Heart left ventricle (tissue), 16 donors: ENCODE data around the gene SSPN. TPM values are rescaled to one million over a fixed set of nuclear protein-coding genes. Genes with fewer than 3 reads are reported as not detected.
"Not testable (repeated sequence)": the region's sequence is repeated elsewhere in the genome, so short reads cannot be mapped to it uniquely, and the experiment has no call there.

Experiments
- ATAC-seq, 4 donors: fragments of 200-7000 bp; cut with Tn5 transposase; one replicate each; pipeline ENCODE4 v1.9.1; 2020 to 2022; ENCODE audit warnings: moderate library complexity in 4 of 4, mild to moderate bottlenecking in 3 of 4, moderate number of reproducible peaks in 1 of 4
- DNase-seq, 5 donors: peaks; one replicate each; pipeline ENCODE4 v3.0.0-alpha.2; 2020
- H3K27ac ChIP-seq, 12 donors: fragments of 200-600 bp; sonication (generic) in 4 of 12; one replicate each; pipeline versions ENCODE4 v1.5.0 to v1.8.0; 2016 to 2022; ENCODE audit warnings: mild to moderate bottlenecking in 2 of 12
- H3K27me3 ChIP-seq, 9 donors: fragments of 200-600 bp; sonication (generic) in 2 of 9; one replicate each; pipeline versions ENCODE4 v1.5.1 to v1.8.0; 2016 to 2022; ENCODE audit warnings: mild to moderate bottlenecking in 3 of 9
- H3K36me3 ChIP-seq, 9 donors: fragments of 200-600 bp; sonication (generic) in 2 of 9; one replicate each; pipeline versions ENCODE4 v1.5.0 to v1.8.0; 2018 to 2022; ENCODE audit warnings: mild to moderate bottlenecking in 2 of 9
- H3K4me1 ChIP-seq, 12 donors: fragments of 200-600 bp; sonication (generic) in 4 of 12; one replicate each; pipeline versions ENCODE4 v1.5.0 to v1.8.0; 2016 to 2022; ENCODE audit warnings: mild to moderate bottlenecking in 3 of 12
- H3K4me3 ChIP-seq, 12 donors: fragments of 200-600 bp; sonication (generic) in 4 of 12; one replicate each; pipeline versions ENCODE4 v1.5.0 to v1.8.0; 2017 to 2022; ENCODE audit warnings: mild to moderate bottlenecking in 9 of 12, moderate library complexity in 4 of 12
- H3K9me3 ChIP-seq, 12 donors: fragments of 200-600 bp; sonication (generic) in 4 of 12; one replicate each; pipeline versions ENCODE4 v1.5.0 to v1.8.0; 2016 to 2022; ENCODE audit warnings: mild to moderate bottlenecking in 1 of 12
- CTCF ChIP-seq, 12 donors: fragments of 200-600 bp; sonication (generic) in 4 of 12; IDR thresholded peaks; one replicate each; pipeline versions ENCODE4 v1.5.0 to v1.8.0; 2018 to 2022; ENCODE audit warnings: antibody characterized with exemption in 12 of 12, mild to moderate bottlenecking in 5 of 12
- POLR2A ChIP-seq, 2 donors: fragments of 450-650 bp; IDR thresholded peaks; one replicate each; pipeline ENCODE4 v1.6.1; 2017; ENCODE audit warnings: antibody characterized with exemption in 2 of 2, mild to moderate bottlenecking in 2 of 2, moderate library complexity in 2 of 2
- WGBS, 4 donors: extraction: QIAGEN DNeasy Blood & Tissue Kit in 2 of 4; methylation state at CpG; one replicate each; pipeline versions ENCODE4 v1.1.5 to v1.1.7; 2013 to 2018; 5-methylcytosine and 5-hydroxymethylcytosine counted together
- intact Hi-C, 10 donors: fragments of 100-400 bp; cut with DNase I; formaldehyde crosslinking; loops; one replicate each; pipeline versions ENCODE4 v1.11.1 to v1.14.2; 2022
- polyA plus RNA-seq, 2 donors: library from polyadenylated mRNA; stranded (reverse); fragments of 200-250 nt; gene quantifications; one replicate each; pipeline ENCODE4 v1.2.3, GENCODE V29; 2013
- total RNA-seq, 9 donors: library from RNA; depleted of rRNA in 2 of 9; stranded (reverse); fragments of >200 nt in 2 of 9; fragmentation: NEBNext Ultra II Directional in 3 of 9; extraction: Animal tissue kit (Norgen Biotek cat#: 25700) in 3 of 9; gene quantifications; one replicate each; pipeline versions ENCODE4 v1.1.0 to v1.2.4, GENCODE V29; 2016 to 2023
- donor health status: ischemic (EF 13 %, LVEDD 7.1; RV severe dilation, severe dysfunction).
- donor health status: healthy with polysubstance abuse.
- donor health status: DM: no; HTN: yes; CAD: no.
- donor health status: DM: no; HTN: no; CAD: no.
- donor health status: ischemic (EF 25% LVEDD 6.9; RV normal size, moderate dysfunction).
- donor health status: ischemic (EF 25% LVEDD 5.7; RV mildly dilated, moderate dysfunction).
- donor health status: healthy.
- donor health status: DM: yes; HTN: yes; CAD: no.
- donor health status: ischemic (EF 35%, LVEDD 5.7; RV mildly dilated, moderate dysfunction).
- donor health status: nonischemic (EF 11% LVEDD 7.7; RV severe dilation, severe dysfunction).
- donor health status: DM: yes; HTN: yes; CAD: no.
- donor health status: PGD.
- donor health status: ischemic (EF 29% LVEDD 5.4; RV normal size, mild dysfunction).
- donor health status: nonischemic (EF 23%, LVEDD 6.1; RV moderate dilation, normal function).

SSPN gene
- total and polyA plus RNA-seq, 11 donors = 7.5 to 109 (median 56.1) TPM

- WGBS, 4 donors = 91 to 99% (median 96%) methylated on average over 4 of the region's 4 CpGs
These were observed 34.5 kb downstream of the SSPN start for GRCh38 chr12:26229910-26230309.

GRCh38 chr12:26231470-26231869 lies 36.1 kb downstream of the SSPN start:
- TF ChIP-seq CTCF (IDR thresholded peaks at IDR 0.05) (no peak), POLR2A (IDR thresholded peaks at IDR 0.05) (no peak)
- H3K36me3 ChIP-seq = peaks cover 0 to 7% (median 0%) of the 10 kb centered on the region in 9 donors
- intact Hi-C loops = no loop called here
- H3K27me3 ChIP-seq = peaks cover 0 to 19% (median 0%) of the 10 kb centered on the region in 9 donors
- H3K9me3 ChIP-seq = no peaks in the 10 kb centered on the region
- no peak for DNase-seq
- 71 to 85% (median 80%) methylated on average over 4 of the region's 4 CpGs for WGBS, 4 donors
- H3K4me1 ChIP-seq = peaks cover 0 to 10% (median under 1%) of the 10 kb centered on the region in 12 donors
- no peak overlapping the region for H3K4me3 ChIP-seq
- no peak overlapping the region for H3K27ac ChIP-seq
- no peak for ATAC-seq

More at GRCh38 chr12:26229910-26230309, 34.5 kb downstream of the SSPN start:
- no peak for TF ChIP-seq POLR2A (IDR thresholded peaks at IDR 0.05)
- no peak for TF ChIP-seq CTCF (IDR thresholded peaks at IDR 0.05)
- DNase-seq (no peak), ATAC-seq (no peak)
- intact Hi-C loops = no loop called here
- peaks cover 0 to 27% (median 0%) of the 10 kb centered on the region in 9 donors for H3K27me3 ChIP-seq
- H3K4me3 ChIP-seq = no peak overlapping the region
- H3K36me3 ChIP-seq = peaks cover 0 to 7% (median 0%) of the 10 kb centered on the region in 9 donors
- H3K27ac ChIP-seq = no peak overlapping the region
- no peaks in the 10 kb centered on the region for H3K9me3 ChIP-seq
- H3K4me1 ChIP-seq = peaks cover 0 to 14% (median 4%) of the 10 kb centered on the region in 12 donors

- peaks cover 0 to 6% (median 0%) of the 10 kb centered on the region in 12 donors for H3K4me1 ChIP-seq
- peaks cover 0 to 15% (median 0%) of the 10 kb centered on the region in 9 donors for H3K27me3 ChIP-seq
- no peak overlapping the region for H3K4me3 ChIP-seq
- 91 to 95% (median 92%) methylated on average over 3 of the region's 3 CpGs for WGBS, 4 donors
- ATAC-seq = no peak
- H3K27ac ChIP-seq = no peak overlapping the region
- no peaks in the 10 kb centered on the region for H3K9me3 ChIP-seq
- intact Hi-C loops = no loop called here
- peaks cover 0 to 7% (median 0%) of the 10 kb centered on the region in 9 donors for H3K36me3 ChIP-seq
- DNase-seq = no peak
- TF ChIP-seq POLR2A (IDR thresholded peaks at IDR 0.05) (no peak), CTCF (IDR thresholded peaks at IDR 0.05) (no peak)
These were observed 36.5 kb downstream of the SSPN start for GRCh38 chr12:26231921-26232320.

GRCh38 chr12:26233631-26234030 lies 38.3 kb downstream of the SSPN start:
- DNase-seq = no peak
- ATAC-seq = no peak

GRCh38 chr12:26235465-26235864 lies 40.1 kb downstream of the SSPN start:
- ATAC-seq, H3K27ac ChIP-seq, H3K27me3 ChIP-seq, H3K4me3 ChIP-seq, H3K9me3 ChIP-seq, H3K36me3 ChIP-seq, DNase-seq, intact Hi-C loops: not testable (repeated sequence)
- H3K4me1 ChIP-seq = peaks cover 0 to 22% (median 5%) of the 10 kb centered on the region in 12 donors
- WGBS, 4 donors = 96 to 100% (median 97%) methylated on average over 2 of the region's 2 CpGs

More at GRCh38 chr12:26233631-26234030, 38.3 kb downstream of the SSPN start:
- Histone ChIP-seq H3K27ac (peak overlapping the region in 1 of 12 donors; percentile 35), H3K27me3 (no peaks in the 10 kb centered on the region), H3K4me3 (no peak overlapping the region), H3K4me1 (peaks cover 0 to 3% (median 0%) of the 10 kb centered on the region in 12 donors), H3K9me3 (no peaks in the 10 kb centered on the region), H3K36me3 (peaks cover 0 to 7% (median 0%) of the 10 kb centered on the region in 9 donors)
- no peak for TF ChIP-seq POLR2A (IDR thresholded peaks at IDR 0.05)
- TF ChIP-seq CTCF (IDR thresholded peaks at IDR 0.05) = no peak
- WGBS, 4 donors = 81 to 86% (median 86%) methylated on average over 9 of the region's 9 CpGs
- intact Hi-C loops = no loop called here
